ENCODE measurements around the gene ZBTB40.

ZBTB40 gene, protein sequence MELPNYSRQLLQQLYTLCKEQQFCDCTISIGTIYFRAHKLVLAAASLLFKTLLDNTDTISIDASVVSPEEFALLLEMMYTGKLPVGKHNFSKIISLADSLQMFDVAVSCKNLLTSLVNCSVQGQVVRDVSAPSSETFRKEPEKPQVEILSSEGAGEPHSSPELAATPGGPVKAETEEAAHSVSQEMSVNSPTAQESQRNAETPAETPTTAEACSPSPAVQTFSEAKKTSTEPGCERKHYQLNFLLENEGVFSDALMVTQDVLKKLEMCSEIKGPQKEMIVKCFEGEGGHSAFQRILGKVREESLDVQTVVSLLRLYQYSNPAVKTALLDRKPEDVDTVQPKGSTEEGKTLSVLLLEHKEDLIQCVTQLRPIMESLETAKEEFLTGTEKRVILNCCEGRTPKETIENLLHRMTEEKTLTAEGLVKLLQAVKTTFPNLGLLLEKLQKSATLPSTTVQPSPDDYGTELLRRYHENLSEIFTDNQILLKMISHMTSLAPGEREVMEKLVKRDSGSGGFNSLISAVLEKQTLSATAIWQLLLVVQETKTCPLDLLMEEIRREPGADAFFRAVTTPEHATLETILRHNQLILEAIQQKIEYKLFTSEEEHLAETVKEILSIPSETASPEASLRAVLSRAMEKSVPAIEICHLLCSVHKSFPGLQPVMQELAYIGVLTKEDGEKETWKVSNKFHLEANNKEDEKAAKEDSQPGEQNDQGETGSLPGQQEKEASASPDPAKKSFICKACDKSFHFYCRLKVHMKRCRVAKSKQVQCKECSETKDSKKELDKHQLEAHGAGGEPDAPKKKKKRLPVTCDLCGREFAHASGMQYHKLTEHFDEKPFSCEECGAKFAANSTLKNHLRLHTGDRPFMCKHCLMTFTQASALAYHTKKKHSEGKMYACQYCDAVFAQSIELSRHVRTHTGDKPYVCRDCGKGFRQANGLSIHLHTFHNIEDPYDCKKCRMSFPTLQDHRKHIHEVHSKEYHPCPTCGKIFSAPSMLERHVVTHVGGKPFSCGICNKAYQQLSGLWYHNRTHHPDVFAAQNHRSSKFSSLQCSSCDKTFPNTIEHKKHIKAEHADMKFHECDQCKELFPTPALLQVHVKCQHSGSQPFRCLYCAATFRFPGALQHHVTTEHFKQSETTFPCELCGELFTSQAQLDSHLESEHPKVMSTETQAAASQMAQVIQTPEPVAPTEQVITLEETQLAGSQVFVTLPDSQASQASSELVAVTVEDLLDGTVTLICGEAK
- 16.3 to 74.4 (median 38.4) reads per million in 18 experiments for total RNA-seq

DNA sequence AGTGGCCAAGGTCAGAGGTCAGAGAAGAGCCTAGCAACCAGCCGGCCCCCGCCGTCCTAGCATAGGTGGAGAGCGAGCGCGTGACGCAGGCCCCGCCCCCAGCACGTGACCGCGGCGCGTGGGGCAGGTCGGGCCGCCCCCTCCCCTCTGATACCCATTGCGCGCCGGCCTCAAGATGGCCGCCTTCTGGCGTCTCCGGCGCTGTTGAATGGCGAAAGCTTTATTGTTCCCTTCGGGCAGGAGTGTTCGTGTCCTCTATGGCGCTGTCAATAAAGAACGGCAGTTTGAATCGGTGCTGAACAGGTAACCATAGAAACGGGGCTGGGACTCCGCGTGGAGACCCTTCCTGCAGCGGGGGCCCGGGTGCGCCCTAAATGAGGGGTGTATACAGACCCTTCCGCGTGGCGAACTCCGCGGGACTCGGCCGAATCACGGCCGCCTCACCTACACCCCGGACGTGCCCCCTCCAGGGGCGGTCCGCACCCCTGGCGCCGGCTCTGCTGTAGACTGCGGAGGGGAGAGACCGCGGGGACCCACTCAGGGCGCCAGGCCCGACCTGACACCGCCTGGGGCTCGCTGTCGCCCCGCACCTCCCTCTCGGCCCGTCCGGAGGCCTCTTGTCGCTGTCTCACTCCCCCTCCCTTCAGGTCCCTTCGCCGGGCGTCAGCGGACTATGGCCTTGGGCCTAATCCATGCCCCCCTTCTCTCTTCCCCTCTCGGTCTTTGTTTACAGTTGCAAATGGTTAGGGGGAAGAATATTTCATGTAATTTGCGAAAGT lies at the start of gene ZBTB40:
Gene ZBTB40 (plus strand): TSS at position 150 of the 779 bp plus-strand sequence. CDS start 38,098 bp downstream, outside the sequence.
- DNase-seq = peak; percentile 97 to 98

DNA sequence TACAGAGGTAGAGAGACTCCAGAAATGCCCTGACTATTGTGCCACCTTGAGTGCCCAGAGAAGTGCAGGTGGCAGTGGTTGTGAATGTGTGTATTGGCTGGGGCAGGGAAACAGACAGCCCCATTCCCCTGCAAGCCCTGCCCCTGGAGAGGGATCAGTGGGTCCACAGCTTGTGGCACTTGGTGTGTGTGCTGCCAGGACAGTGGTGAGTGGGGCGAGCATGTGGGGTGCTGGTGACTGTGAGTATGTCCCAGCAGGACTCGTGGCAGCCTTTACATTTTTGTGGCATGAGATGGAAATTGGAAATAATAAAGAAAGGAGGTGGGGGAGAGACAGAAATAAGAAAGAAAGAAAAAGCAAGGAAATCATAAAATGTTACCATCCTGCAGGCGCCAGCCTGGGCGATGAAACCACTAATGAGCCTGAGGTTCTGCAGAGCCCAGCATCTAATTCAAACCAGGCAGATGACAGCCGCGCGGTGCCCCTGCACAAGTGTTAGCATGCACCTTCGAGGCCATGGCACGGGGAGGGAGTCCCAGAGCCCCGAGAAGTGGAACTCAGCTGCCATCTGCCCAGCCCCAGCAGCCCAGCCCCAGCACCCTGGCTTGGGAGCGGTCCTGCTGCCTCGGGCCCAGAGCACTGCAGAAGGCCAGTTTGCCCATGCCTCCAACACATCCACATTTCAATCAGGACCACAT lies 49.1 kb upstream of the ZBTB40 start:
- DNase-seq = no peak

DNA sequence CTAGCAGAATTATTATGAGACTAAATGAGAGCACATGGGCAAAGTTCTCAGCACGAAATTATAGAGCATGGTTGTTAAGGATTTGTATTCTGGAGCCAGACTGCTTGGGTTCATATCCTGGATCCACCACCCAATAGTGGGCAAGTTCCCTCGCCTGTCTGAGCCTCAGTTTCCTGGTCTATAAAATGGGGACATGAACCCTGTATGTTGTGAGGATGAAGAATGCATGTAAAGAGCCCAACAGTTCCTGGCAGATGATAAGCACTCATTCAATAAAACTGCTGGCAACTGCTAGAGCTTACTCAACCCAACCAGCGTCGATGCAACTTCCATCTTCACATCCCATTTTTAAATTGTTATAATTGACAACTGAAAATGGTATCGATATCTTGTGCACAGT lies 47.2 kb upstream of the ZBTB40 start:
- no peak for DNase-seq

DNA sequence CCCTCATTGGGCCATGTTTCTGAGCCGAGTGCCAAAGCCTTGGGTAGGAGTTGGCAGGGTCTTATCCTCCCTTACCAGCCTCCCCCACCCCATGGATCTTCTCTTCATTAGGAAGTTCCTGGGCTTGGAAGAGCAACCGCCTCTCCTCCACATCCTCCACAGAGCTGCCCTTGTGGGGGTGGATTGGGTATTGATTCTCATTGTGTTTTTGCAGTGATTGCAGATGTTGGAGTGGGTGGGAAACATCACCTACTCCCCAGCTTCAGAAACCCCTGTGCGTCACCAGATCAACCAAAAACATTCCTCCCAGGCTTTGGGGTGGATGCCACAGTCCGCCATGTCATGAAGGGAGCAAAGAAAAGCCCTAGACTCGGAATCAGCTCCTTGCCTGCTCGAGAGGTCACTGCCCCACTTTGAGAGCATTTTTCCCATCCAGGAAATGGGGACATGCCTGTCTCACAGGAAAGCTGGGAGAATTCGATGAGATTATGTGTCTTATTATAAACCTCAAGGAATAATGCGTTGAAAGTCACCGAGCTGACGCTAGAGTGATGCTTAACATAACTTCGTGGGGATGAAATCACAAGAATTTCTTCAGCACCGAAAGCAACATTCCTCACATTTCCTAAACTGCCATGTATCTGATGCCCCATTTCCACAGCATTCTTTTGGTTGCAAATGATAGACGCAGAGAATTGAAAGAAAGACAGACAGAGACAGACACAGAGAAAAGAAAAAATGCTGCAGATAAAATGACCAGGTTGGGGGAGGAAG lies 44.7 kb upstream of the ZBTB40 start:
- no peak for DNase-seq

DNA sequence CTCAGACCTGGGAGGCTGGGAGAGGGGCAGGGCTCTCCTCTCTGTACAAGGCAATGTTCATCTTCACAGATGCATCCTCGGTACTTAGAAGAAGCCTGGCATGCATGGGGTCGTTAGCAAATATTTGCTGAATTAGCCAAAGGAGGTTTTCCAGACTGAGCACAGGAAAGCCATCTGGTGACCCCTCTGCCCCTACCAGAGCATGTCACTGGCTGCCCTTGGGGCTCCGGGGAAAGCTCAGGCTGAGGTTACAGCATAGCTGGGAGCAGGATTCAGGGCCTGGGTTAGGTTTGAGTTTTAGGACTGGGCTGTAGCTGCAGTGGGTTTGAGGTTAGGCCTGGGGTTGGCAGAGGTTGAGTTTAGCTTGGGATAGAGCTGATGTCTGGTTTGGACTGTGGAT lies 43.4 kb upstream of the ZBTB40 start:
- DNase-seq = no peak

DNA sequence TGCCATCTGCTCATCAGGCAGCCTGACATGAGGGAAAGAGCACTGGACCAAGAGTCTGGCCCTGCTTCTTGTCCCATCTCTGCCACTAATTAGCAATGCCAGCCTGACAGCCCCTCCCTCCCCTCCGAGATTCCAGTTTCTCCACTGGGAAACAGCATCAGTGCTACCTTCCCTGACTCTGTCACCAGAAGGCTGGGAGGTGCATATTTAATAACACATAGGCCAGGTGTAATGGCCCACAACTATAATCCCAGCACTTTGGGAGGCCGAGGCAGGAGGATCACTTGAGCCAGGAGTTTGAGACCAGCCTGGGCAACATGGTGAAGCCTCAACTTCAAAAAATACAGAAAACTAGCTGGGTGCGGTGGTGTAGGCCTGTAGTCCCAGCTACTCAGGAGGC lies 41.2 kb upstream of the ZBTB40 start:
- DNase-seq = no peak

DNA sequence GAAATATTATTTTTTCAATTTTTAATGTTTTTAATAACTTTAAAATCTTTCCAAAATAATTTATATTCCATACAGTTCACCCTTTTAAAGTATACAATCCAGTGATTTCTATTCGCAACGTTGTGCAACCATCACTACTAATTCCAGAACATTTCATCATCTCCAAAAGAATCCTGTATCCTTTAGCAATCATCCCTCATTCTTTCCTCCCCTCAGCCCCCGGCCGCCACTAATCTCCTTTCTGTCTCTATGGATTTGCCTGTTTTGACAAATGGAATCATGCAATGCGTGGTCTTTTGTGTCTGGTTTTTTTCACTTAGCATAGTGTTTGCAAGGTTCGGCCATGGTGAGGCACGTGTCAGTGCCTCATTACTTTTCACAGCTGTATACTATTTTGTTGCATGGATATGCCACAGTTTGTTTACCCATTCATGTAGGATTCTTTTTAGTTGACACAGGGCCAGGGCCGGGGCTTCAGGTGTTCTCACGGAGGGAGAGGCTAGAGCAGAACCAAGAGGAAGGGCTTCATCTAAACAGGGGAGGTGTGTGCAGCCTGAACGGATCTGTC lies 40.6 kb upstream of the ZBTB40 start:
- no peak for DNase-seq

DNA sequence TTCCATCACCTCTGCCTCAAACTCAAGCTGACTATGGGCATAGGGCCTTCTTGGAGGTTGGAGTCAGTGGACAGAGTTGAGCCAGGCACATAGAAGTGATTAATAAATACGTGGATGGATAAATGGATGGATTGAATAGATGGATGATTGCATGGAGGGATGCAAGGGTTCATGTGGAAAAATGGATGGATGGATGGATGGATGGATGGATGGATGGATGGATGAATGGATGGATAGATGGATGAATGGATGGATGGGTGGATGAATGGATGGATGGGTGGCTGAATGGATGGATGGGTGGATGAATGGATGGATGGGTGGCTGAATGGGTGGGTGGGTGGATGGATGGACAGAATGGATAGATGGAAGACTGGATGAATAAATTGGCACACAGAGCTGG lies 40.1 kb upstream of the ZBTB40 start:
- DNase-seq = no peak

DNA sequence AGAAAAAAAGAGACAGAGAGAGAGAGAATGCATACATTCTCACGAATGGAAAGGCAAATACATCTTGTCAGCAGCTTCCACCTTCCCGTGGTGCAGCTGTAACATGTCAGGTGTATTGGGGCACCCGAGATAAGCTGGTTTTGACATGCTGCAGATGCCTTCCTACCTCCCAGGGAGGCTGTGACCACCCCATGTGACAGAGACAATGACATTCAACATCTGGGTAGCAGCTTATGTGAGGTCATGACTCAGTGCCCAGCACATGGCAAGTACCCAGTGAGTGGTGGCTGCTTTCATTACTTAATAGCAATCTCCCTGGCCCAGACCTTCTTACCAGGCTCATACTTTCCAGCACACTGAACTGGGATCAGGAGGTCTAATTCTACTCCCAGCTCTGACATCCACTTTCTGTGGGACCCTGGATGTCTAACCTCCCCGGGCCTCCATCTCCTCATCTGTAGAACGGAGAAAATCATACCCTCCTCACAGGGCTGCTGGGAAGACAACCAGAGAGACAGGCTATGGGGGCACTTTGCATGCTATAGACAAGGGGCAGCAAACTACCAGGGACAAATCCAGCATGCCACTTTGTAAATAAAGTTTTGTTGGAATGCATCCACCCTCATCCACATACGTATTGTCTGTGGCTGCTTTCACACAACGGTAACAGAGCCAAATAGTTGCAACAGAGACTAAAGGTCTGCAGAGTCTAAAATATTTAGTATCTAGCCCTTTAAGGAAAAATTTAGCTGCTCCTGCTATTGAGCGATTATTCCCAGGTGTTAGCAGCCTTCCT lies 38.5 kb upstream of the ZBTB40 start:
- no peak for DNase-seq

DNA sequence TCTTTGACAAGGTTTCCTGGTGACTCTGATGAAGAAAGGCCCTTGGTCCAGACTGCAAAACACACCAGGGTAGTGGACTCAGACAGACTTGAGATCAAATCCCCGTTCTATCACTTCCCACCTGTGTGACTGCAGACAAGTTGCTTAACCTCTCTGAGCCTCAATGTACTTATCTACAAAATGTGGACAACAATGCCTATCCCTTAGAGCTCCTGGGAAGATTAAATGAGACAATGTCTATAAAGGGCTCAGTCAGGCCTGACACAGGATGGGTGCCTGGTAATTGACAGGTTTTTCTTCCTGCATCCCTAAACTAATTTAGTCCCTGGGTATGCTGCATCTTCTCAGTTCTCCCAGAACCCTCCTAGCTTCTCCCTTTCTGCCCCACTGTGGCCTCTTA lies 37.9 kb upstream of the ZBTB40 start:
- DNase-seq = no peak

DNA sequence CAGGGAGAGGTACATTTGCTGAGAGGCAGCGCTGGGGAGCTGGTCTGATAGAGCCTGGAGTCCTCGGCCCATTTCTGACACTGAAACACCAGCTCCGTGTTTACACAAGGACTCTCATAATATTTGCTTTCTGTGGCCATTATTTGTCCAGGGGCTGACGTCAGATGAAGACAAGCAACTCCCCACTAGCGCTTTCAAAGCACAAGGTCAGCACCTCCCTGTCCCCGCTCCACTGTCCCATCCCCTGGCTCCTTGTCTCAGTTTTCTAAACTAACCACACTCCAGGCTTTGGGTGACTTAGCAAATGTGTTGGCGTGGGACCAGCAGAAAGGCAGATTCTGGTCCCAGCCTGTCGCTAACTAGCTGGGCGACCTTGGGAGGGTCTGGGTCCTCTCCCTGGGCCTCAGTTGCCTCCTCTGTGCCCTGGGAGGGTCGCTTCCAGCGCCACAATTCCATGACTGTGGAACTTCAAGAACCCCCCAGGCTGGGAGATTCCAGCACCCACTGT lies 37.4 kb upstream of the ZBTB40 start:
- no peak for DNase-seq

DNA sequence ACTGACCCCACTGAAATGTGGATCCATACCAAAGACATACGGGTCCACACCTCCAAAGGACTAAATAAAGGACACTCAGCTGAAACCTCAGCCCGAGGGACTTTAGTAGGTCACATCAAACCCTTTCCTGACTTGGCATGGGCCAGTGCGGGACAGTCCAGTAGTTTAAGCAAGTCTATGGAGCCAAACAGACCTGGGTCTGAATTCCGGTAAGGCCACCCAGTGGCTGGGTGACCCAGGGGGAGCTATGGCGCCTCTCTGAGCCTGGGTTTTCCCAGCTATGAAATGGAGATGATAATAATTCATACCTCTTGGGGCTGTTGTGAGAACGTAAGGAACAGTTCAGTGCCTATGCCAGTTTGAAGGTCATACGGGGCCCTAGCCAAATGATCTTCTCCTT lies 36.2 kb upstream of the ZBTB40 start:
- no peak for DNase-seq

DNA sequence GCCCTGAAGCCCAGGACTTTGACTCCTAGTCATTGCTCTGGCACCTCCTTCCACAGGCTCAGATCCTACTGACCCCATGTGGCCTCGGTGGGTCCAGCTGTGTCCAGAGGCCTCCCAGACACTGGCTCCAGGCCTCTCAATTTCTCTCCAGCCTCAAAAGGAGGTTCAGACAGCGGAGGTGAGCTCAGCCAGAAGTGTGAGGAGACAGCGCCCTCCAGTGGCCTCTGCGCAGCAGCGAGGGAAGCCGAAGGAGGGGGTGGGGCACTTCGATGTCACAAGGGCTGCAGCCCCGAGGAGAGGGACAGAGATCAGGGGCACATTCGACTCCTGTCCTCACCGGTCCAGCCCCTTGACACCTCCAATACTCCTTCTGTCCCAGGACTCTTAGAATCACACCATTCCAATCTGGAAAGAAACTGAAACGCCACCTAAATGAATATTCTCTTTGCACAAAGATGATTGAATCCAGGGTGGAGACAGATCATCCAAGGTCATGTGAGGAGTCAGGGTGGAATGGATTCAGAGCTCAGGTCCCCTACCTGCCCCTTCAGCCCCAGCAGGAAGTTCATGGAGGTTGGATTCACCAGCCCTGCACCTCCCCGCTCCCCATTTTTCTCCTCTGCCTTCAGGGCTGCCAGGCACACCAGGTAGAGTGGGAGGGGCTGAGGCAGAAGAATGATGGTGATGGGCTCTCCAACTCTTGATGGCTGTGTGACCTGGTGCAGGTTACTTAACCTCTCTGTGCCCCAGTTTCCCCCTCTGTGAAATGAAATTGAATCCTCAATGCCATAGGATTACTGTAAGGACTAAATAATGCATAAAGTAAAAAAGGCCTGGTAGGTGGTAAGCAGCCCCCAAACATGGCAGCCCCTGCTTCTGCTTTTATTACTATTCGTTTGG lies 34.8 kb upstream of the ZBTB40 start:
- peak; percentile 55 to 72 for DNase-seq

DNA sequence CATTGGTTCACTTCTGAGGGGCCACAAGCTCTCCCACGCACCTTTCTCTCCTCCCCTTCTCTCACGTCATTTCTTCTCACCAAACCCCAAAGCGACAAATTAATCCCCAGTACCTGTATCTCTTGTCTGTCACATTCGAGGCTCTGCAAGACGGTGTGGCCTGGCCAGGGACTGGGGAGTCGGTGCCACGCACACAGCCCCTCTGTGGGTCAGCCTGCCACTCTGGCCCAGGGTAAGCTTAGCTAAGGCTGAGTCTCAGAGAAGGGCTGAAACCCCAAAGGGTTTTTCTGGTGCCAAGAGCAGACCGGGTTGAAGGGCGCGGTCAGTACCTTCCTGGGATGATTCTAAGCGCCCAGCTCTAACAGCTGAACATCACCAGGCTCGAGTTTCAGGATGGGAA lies 34.2 kb upstream of the ZBTB40 start:
- DNase-seq = no peak

DNA sequence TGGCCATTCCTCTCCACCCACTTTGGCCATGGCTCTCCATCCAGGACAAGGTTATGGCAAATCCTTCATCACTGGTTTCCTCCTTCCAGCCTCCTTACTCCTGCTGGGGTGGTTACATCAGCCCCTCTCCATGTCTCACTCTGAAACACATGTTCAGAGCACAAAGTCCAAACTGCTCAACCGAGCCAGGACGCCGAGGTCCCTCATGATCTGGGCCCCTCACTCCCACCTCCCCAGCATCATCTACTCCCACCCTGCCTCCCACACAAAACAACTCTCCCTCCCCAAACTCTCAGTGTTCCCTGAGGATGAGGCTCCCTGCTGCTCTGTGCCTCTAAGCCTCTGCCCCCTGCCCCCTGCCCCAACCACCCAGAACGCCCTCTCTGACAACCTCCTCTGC lies 33.3 kb upstream of the ZBTB40 start:
- DNase-seq = no peak

DNA sequence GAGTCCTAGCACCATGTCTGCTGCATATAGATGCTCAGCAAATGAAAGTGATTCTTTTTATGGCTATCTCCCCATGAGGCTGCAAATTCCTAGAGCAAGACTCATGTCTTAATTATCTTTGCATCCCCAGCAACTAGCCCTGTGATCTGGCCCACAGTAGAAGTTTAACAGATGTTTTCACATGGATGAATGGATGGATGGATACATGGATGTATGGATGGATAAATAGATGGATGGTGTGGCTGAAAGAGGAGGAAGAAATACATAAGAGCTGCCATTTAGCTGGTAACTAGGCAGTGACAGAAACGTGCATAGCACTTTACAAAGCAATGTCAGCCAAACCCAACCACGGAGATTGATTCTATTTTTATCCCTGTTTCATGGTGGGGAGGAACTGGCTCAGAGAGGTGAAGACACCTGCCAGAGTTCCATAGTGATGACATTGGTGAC lies 32.7 kb upstream of the ZBTB40 start:
- no peak for DNase-seq

DNA sequence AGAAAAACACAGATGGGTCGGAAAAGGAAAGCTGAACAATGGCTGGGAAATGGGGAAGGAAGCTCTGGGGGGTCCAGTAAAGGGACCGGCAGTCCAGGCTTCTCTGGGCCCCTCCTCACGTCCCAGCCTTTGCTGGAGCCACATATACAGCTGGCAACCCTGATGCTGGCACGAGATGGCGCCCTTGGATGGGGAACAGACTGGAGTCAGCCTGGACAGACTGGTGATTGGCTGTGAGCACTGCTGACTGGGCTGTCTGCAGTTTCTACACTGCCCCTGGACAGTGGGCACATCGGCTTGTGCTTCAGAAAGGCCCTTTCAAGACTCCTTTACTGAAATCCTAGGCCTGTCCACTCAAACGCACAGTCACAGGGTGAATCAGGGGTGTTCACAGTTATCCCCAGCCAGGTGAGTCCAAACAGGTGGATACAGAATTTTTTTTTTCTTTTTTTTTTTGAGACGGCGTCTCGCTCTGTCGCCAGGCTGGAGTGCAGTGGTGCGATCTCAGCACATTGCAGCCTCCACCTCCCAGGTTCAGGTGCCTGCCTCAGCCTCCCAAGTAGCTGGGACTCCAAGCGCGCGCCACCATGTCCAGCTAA lies 31.1 kb upstream of the ZBTB40 start:
- peak; percentile 81 to 86 for DNase-seq

DNA sequence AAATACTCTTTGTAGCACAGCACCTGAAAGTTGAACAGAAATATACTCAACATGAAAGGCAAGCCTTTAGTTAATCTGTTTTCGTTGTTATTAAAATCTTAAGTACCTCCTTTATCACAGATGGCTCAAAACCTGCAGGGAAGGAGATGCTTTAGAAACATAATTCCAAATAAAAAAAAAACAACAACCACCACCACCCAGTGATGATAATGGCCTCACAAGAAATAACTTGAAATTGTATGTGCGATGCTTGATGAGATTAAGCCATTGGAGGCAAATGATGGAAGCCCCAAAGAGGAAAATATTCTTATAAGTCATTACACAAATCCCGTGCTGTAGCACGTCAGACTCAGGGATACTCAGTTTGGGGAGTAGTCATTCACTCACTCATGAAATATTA lies 24.9 kb upstream of the ZBTB40 start:
- no peak for DNase-seq
